GM21447 (cell line): Measurements from ENCODE around the gene SLC35E1.

Source experiments
- ATAC-seq: cut with Tn5 transposase; IDR thresholded peaks from one replicate; pipeline ENCODE4 v1.9.1; 2021; ENCODE audit not compliant: unreplicated experiment

Gene SLC35E1

DNA sequence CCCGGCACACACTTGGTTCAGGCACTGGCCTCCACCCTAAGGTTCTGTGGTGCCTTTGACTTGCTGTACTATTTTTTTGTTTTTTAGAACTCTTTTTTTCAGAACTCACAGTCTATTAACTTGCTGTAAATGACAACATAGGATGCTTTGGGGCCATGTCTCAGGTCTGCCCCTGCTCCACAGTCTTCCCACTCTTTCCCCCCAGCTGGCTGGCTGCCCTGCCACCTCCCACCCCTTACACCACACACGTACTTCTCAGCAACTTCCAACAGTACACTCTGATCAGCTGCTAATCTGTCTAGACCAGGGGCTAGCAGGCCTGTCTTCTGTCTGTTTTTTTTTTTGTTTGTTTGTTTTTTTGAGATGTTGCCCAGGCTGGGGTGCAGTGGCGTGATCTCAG is 67.9 kb downstream of the SLC35E1 start:
- no peak for ATAC-seq
